MM.1S (cell line): ENCODE measurements around the gene BSG.

Experiments
- EZH2 ChIP-seq: fragments of 300-600 bp; sonication (generic); optimal IDR thresholded peaks from 2 replicates; pipeline ENCODE3; 2017; ENCODE audit warnings: low read depth, mild to moderate bottlenecking, antibody characterized with exemption, low read length, mixed read lengths
- EZH2phosphoT487 ChIP-seq: fragments of 300-600 bp; sonication (generic); IDR thresholded peaks from 2 replicates; pipeline ENCODE4 v1.6.1; 2018; ENCODE audit warnings: antibody characterized with exemption, low read length
- TF ChIP-seq, protein P1 (sequence below): fragments of 300-600 bp; sonication (generic); IDR thresholded peaks from 2 replicates; pipeline ENCODE4 v1.5.1; 2016; ENCODE audit warnings: antibody characterized with exemption, low read length, mixed read lengths

DNA sequence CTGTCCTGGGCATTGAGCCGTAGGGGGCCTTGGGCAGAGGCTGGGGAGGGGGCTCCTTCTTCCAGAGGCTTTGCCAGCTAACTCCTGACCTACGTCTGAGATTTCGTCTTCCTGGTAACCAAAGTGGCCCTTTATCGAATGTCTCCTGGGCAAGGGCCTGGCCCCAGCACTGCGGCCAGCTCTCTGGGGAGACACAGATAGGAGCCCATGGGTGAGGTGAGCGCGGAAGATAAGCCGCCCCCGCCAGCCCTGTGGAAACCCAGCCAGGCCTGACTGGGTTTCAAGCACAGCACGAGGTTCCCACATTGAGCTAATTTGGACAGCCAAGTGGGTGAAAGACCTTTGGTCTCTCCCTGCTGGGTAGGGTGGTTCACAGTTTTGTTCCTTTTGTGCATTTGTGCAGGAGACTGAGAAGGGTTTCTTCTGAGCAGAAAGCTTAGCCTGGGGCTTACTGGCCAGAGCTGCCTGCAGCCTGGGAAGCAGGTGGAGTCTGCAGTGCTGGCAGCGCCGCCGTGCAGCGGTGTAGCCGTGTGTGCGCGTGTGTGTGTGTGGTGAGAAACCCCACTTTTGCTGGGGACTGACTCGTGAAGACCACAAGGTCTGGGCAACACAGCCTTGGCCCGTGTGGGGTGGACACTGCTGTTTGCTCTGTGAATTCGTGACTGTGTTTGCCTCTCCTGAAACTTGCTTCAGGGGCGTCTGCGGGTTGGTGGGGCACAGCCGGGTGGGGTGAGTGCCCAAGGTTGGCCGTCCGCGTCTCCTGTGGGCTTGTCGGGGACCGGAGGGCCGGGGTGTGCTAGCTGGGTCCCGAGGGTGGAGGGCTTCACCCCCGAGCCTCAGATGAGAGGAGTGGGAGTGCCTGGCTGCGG, 2.5 kb downstream of the BSG start:
- TF ChIP-seq, protein P1, sequence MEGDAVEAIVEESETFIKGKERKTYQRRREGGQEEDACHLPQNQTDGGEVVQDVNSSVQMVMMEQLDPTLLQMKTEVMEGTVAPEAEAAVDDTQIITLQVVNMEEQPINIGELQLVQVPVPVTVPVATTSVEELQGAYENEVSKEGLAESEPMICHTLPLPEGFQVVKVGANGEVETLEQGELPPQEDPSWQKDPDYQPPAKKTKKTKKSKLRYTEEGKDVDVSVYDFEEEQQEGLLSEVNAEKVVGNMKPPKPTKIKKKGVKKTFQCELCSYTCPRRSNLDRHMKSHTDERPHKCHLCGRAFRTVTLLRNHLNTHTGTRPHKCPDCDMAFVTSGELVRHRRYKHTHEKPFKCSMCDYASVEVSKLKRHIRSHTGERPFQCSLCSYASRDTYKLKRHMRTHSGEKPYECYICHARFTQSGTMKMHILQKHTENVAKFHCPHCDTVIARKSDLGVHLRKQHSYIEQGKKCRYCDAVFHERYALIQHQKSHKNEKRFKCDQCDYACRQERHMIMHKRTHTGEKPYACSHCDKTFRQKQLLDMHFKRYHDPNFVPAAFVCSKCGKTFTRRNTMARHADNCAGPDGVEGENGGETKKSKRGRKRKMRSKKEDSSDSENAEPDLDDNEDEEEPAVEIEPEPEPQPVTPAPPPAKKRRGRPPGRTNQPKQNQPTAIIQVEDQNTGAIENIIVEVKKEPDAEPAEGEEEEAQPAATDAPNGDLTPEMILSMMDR: no peak
- TF ChIP-seq EZH2 (no peak), EZH2phosphoT487 (no peak)
